Gastroesophageal sphincter (tissue), 3 donors: ENCODE data around the gene GSTM4.
"Not testable (repeated sequence)": the region's sequence is repeated elsewhere in the genome, so short reads cannot be mapped to it uniquely, and the experiment has no call there.

Experiments used
- CTCF ChIP-seq, 4 experiments: fragments of 200-600 bp in 2 of 4; fragments of 450-650 bp in 2 of 4; sonication (generic) in 1 of 4; IDR thresholded peaks; one replicate each; pipeline ENCODE4 v1.5.1; 2017 to 2019; ENCODE audit warnings: antibody characterized with exemption in 4 of 4, mild to moderate bottlenecking in 2 of 4, moderate library complexity in 2 of 4
- EP300 ChIP-seq: sonication (generic); formaldehyde crosslinking; IDR thresholded peaks from one replicate; pipeline ENCODE4 v1.6.1; 2017; ENCODE audit warnings: antibody characterized with exemption, mild to moderate bottlenecking
- POLR2A ChIP-seq, 2 donors: fragments of 450-650 bp; IDR thresholded peaks; one replicate each; pipeline ENCODE4 v1.6.1; 2017; ENCODE audit warnings: antibody characterized with exemption in 2 of 2, mild to moderate bottlenecking in 2 of 2, moderate library complexity in 1 of 2
- POLR2AphosphoS5 ChIP-seq: sonication (generic); formaldehyde crosslinking; IDR thresholded peaks from one replicate; pipeline ENCODE4 v1.6.1; 2017; ENCODE audit warnings: antibody characterized with exemption

- TF ChIP-seq CTCF (IDR thresholded peaks at IDR 0.05); POLR2A (IDR thresholded peaks at IDR 0.05); EP300; POLR2AphosphoS5: not testable (repeated sequence)
Observed at GRCh38 chr1:109660691-109661026, 4.8 kb downstream of the GSTM4 start.
